K562 (cell line): ENCODE data around the gene TRAPPC13.

Experiments used
- DIDO1 ChIP-seq: fragments of 450-650 bp; IDR thresholded peaks from 2 replicates; pipeline ENCODE4 v1.6.1; 2016; ENCODE audit warnings: low read depth, missing biosample characterization, missing genetic modification characterization
- TF ChIP-seq, protein P1 (sequence below): sonication (generic); formaldehyde crosslinking; IDR thresholded peaks from 2 replicates; pipeline ENCODE4 v1.8.1; 2022; ENCODE audit warnings: missing genetic modification reagents

DNA sequence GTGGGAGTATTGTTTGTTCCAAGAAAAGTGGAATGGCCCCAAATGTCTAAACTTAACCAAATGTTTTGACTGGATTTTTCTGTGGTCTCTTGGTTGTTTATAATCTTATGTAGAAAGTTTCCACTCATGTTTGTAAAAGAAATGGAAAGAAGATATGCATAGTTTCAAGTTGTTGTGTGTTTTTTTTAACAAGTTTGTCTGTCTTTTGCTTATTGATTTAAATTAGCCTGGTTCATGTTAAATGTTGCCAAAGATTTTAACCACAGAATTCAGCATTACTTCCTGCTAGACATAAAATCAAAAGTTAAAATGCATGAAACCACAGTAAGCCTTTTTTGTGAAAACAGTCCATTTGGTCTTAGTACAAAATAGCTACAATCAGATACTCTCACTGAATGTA, 47.7 kb upstream of the TRAPPC13 start:
- TF ChIP-seq DIDO1 = no peak
- TF ChIP-seq, protein P1, sequence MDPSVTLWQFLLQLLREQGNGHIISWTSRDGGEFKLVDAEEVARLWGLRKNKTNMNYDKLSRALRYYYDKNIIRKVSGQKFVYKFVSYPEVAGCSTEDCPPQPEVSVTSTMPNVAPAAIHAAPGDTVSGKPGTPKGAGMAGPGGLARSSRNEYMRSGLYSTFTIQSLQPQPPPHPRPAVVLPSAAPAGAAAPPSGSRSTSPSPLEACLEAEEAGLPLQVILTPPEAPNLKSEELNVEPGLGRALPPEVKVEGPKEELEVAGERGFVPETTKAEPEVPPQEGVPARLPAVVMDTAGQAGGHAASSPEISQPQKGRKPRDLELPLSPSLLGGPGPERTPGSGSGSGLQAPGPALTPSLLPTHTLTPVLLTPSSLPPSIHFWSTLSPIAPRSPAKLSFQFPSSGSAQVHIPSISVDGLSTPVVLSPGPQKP (CRISPR knock-in tag) = no peak
